Ecto neural progenitor cell (in vitro differentiated cells): Measurements from ENCODE around the gene HYAL3.
"Not testable (repeated sequence)": the region's sequence is repeated elsewhere in the genome, so short reads cannot be mapped to it uniquely, and the experiment has no call there.

Experiments used
- DNase-seq: peaks from one replicate; pipeline ENCODE4 v3.0.0-alpha.2; 2018; ENCODE audit warnings: low spot score

HYAL3 gene

DNA sequence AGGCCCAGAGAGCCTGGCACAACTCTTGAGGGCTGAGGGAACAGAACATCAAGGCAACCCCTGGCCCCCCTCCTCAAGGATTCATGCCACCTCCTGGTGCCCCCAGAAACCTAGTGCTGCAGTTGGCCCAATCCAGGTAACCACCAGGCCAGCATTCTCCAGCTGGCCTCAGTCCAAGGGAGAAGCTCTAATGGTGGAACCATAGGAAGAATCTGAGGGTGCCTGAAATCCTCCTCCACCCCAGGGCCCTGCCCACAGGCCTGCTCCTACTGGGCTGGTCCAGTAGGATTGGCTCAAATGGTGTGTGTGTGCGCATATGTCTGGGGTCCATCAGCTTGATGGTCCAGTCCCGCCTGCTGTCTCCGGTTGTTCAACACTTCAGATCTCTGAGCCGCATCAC, 15.6 kb upstream of the HYAL3 start:
- DNase-seq = no peak

DNA sequence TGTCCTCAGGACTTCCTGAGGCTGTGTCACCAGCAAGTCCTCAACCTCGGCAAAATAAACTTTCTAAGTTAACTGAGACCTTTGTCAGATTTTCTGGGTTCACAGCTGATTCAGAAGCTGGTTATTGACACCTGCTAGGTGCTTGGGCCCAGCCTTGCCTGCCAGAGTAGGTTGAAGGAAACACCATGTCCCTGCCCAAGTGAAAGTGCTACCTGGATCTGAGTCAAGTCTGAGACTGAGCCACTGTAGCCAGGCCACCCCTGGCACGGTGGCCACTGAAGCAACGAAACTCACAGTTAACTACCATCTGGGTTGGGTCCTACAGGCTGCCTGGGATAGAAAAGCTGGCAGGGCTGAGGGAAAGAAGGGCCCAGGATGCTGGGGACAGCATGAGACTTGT, 15.1 kb upstream of the HYAL3 start:
- no peak for DNase-seq

DNA sequence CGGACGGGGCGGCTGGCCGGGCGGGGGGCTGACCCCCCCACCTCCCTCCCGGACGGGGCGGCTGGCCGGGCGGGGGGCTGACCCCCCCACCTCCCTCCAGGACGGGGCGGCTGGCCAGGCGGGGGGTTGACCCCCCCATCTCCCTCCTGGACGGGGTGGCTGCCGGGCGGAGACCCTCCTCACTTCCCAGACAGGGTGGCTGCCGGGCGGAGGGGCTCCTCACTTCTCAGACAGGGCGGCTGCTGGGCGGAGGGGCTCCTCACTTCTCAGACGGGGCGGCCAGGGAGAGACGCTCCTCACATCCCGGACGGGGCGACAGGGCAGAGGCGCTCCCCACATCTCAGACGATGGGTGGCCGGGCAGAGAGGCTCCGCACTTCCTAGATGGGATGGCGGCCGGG, 12.8 kb upstream of the HYAL3 start:
- not testable (repeated sequence) for DNase-seq

DNA sequence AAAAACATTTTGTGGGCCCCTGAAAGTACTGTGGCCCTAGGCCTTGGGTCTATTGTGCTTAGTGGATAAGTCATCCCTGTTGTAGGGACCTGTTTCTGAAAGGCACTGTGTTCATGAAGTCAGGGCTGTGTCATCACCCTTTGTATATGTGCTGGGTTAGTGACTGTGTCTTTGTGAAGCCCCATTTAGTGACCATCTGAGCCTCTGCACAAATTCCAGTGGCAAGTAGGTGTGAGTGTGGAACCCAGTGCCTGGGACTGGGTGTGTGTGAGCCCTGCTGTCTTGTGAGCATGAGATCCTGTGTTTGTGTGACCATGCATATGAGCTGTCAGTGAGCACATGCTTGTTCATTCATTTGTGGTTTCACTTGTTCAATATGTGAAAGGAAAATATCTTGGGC, 5.4 kb upstream of the HYAL3 start:
- DNase-seq = no peak

DNA sequence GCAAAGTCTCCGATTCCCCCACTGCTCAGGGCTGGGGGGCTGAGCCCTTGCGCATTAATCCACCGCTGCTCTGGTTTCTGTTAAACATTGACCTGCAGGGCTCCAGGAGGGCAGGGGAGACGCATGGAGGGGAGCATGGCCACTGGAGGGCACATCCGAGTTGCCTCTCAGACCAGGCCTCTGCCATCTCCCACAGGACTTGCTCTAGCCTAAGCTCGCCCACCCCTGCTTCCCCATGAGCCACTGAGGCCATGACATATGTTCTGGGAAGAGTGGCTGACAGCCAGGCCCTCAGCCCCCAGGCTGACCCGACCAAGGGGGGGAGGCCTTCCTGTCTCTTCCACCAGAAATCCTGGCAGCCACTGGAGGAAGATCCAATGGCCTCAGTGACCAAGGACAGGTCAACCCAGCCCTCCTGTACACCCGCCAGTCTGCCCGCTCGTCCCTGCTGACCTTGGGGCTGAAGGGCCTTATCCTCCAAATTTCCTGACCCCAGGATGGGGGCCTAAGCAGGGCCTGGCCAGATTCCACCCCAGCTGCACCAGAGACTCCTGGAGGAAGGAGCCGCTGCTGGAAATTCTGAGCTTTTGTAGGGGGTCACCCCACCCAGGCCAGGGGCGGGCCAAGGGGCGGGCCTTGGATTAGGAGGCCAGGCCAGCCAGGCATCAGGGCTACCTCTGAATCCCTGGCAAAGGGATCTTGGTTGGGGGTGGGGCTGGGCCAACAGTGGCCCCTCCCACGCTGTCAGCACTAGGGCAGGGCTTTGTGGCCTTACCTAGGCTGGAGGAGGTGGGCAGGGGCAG, 4.0 kb upstream of the HYAL3 start, which contains the start of gene HYAL1:
TSS of gene HYAL1 (minus strand) at position 562 of the 803 bp plus-strand sequence. CDS start 618 bp downstream, outside the sequence.
- DNase-seq = peak; percentile 67

DNA sequence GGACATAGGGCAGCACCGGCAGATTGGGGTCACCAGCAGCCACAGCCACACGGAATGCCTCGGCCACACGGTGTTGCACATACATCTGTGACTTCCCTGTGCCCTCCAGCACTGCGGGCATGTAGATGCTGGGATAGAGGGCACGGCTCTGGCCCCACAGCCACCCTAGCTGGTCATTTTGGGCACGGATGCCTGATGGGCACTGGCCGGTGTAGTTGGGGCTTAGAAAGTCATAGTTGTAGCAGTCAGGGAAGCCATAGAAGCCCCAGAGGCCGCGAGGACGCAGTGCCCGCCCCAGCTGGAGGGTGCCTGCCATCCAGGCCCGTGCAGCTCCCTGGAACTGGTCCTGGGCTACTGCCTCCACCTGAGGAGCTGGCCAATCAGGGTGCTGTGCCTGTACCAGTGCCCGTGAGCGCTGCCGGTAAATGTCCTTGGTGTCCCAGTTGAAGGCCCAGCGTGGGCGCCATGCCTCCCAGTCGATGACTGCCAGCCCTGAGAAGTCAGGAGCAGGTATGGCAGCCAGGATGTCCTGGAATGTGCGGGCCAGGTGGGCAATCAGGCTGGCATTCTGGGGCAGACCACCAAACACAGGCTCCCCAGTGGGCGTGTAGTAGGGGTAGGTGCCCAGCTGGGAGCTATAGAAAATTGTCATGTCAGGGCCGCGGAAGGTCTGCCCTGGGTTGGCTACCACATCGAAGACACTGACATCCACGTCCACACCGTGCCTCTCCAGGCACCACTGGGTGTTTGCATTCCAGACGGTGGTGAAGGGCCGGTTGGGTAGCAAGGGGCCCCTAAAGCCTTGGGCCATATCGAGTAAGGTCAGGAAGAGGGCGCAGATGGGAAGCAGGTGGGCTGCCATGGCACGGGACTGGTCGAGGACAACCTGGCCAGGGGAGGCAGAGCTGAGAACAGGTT, 3.1 kb upstream of the HYAL3 start:
- DNase-seq = peak; percentile 45

DNA sequence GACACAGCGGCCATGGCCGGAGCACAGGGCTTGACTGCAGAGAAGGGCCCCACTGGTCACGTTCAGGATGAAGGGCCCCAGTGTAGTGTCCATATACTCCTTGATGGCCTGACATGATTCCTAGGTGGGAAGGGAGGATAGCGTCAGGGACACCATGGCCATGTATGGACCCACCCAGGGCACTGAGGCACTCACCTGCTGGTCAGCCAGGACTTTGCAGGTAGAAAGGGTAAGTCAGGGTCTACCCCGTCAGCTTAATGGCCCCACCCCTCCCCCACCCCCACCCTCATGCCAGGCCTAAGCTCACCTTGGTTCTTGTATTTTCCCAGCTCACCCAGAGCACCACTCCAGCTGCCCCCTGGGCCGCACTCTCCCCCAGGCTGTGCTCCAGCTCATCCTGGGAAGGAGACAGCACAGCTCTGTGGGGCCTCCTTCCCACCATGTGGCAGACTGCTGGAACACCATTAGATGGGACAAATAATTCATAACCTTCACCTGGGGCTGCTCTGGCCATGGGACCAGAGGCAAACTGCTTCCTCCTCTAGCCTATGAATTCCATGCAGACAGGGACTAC, 1.6 kb upstream of the HYAL3 start:
- DNase-seq = peak; percentile 53

DNA sequence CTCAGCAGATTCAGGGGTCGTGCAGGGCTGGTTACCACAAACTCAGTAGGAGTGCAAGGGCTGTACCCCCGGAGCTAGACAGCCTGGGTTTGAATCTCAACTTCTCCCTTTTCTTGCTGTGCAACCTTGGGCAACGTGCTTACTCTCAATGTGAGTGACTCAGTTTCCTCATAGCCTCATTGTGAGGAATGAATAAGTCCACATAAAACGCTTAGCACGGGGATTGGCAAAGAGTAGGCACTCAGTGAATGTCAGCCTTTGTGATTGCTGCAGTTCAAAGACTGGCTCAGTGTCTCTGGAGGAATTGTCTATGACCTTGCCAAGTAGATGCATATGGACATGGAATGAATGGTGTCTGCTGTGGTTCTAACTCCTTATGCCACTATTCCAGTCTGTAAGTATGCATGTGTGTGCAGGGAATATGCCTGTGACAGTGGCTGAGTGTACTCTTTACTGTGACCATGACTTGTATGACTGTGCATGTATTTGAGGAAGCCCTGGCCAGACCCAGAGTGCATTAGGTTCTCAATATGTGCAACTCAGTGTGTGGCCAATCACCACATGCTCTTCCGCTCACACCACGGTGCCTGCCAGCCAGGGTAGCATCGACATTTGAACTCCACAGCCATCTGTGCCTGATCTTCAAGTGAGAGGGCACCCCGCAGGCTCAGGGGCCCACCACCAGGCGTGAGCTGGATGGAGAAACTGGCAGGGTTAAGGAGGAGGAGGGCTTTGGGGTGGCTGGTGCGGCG, 900 bp upstream of the HYAL3 start:
- no peak for DNase-seq

DNA sequence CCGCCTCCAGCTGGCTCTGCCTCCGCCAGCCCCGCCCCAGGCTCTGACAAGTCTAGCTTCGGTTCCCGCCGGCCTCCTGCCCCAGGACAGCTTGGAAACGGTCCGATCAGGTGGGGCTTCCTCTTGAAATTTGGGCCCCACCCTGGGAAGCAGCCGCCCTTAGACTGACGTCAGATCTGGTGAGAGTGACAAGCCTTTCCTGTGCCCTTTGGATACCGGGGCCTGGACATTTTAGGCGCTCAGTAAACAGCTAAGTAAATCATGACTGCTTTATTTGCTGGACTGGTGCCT, 378 bp upstream of the HYAL3 start:
- DNase-seq = no peak

DNA sequence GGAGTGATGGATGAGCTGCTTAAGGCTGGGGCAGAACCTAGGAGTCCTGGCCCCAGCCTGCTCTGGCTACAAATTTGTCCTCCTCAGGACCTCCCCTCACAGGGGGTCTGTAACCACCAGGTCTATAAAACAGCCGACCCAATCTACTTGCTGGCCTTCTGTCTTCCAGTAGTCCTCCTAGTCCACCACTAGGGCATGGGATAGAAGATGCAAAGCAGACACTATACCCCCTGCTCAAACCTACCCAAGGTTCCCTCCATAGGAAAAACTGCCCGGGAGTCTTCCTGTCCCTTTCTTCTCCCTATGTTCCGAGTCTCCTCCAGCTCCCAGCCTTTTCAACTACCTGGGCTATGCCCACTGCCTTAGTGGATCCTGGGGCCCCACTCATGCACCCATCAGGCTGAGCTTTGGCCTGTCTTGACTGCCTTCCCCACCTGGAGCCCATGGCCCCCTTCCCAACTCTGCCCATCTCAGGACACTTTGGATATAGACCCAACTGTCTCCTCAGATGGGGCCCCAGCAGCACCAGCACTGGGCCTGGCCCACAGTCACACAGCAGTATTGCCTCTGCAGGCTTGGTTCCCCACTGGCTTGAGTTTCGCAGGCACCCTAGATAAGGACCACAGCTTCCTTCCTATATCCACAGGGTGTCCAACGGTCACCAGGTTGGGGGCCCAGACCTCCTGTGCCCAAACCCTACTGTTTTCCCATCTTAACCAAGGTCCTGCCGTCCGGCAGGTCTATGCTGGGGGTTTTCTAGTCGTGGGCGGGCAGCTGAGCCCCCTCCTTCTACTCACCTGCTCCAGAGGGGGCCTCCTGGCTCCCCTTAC, 1.1 kb downstream of the HYAL3 start:
- DNase-seq = no peak

DNA sequence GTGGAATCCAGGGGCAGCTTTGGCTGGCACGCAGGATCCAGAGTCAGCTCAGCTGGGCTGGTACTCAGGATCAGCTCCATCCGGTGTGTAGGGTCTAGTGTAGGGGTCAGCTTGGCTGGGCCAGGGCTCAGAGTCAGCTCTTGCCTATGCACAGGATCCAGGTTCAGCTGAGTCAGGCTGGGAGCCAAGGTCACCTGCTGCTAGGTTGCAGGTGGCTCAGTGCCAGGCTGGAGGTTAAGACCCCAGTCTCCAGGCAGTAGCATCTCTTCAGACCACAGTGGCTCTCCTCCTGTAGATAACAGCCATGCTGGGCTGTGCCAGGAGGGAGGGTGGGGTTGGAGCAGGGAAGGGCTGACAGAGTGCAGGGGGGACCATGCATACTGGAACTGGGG, 1.8 kb downstream of the HYAL3 start:
- no peak for DNase-seq

DNA sequence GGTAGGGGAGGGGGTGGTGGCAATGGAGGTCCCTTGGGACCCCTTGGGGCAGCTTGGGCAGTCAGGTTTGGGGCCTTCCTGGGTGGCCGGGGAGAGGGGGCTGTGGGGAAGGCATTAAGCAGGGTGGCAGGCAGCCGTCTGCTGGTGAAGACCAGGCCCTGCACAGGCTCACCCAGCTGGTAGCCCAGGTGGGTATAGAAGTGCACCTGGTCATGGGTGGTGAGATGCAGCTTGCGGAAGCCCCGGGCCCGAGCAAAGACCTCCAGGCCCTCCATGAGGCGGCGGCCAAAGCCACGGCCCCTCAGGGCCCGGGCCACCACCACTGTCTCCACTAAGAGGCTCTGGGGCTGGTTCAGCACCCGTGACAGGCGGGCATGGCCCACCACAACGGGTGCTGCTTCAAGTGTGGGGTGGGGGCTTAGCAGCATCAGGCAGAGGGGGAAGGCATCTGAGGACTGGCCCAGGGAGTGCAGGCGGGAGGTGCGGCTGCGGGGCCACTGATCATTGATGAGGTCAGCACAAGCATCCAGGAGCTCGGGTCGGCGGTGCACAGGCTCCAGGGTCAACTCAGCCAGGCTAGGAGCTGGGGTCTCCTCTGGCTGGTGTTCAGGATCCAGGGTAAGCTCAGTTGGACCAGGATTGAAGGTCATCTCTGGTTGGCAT, 2.4 kb downstream of the HYAL3 start:
- DNase-seq = peak; percentile 45

DNA sequence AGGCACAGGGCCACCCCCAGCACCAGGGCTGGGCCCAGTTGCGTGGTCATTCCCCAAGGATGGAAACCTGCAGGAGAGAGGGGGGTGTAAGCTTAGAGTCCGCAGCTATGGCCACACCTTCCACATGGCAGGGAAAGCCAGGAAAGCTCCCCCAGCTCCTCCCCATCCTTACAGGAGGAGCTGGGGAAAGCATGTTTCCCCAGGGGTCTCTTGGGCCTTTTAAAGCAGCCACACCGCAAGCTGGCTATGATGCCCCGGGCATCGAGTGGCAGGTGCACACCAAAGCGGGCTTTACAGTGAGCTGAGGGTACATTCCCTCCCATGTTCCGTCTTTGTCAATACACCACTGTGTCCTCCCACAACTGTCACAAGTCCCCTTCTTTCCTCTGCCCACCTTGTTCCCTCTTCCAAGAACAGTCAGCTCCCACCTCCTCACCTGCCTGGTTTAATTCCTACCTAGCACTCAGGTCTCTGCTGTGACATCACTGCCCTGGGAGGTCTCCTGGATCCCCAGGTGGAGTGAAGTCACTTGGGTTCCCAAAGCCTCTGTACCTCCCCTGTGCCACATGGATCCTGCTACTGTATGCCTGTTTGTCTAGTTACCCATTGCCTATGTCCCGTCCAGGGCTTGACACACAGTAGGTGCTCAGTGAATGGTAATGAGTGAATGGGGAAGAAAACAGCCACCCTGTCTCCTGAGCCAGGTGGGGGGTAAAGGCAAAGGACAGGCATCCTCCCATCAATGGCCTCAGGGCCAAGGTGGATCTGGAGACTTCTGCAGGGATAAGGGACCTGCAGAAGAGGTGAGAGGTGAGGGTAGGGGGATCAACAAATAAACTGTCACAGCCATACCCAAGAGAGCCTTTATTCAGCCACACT, 3.4 kb downstream of the HYAL3 start:
- DNase-seq = peak; percentile 37

DNA sequence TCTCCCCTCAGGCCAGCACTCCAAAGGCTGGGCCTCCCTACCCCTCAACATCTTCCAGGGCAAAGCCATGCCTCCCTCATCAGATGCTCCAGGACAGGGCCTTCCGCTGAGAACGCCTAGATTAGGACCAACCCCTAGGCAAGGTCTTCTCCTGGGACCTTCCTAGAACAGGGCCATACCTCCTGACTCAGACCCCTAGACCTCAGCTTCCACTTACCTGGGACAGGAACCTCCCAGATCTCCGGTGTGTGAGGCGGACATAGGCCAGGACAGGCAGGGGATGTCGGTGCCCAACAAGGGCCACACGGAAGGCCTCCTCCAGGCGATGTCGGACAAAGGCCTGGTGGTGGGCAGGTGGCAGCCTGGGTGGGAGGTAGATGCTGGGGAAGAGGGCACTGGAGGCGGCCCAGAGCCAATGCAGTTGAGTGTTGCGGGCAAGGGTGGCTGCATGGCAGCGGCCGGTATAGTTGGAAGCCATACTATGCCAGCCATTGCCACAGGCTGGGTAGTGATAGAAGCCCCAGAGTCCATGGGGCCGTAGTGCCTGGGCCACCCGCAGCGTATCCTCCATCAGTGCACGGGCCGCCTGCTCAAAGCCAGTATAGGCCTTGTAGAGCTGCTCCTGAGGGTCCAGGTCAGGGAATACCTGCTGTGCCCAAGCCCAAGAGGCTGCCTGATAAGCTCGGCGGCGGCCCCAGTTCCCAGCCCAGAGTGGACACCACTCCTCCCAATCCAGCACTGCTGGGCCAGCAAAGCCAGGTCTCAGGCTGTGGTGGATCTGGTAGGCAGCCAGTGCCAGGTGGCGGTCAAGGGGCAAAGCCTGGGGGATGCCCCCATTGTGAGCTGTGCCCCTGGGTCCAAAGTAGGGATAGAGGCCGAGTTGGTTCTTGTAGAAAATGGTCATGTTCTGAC, 4.5 kb downstream of the HYAL3 start:
- peak; percentile 41 for DNase-seq

DNA sequence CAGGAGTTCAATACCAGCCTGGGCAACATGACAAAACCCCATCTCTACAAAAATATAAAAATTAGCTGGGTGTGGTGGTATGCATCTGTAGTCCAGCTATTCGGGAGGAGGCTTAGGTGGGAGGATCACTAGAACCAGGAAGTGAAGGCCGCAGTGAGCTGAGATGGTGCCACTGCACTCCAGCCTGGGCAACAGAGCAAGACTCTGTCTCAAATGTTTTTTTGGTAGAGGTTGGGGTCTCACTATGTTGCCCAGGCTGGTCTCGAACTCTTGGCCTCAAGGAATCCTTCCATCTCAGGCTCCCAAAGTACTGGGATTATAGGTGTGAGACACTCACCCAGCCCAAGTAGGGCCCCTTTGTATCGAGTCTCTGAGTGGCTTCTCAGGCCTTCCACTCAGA, 5.1 kb downstream of the HYAL3 start:
- DNase-seq = no peak

DNA sequence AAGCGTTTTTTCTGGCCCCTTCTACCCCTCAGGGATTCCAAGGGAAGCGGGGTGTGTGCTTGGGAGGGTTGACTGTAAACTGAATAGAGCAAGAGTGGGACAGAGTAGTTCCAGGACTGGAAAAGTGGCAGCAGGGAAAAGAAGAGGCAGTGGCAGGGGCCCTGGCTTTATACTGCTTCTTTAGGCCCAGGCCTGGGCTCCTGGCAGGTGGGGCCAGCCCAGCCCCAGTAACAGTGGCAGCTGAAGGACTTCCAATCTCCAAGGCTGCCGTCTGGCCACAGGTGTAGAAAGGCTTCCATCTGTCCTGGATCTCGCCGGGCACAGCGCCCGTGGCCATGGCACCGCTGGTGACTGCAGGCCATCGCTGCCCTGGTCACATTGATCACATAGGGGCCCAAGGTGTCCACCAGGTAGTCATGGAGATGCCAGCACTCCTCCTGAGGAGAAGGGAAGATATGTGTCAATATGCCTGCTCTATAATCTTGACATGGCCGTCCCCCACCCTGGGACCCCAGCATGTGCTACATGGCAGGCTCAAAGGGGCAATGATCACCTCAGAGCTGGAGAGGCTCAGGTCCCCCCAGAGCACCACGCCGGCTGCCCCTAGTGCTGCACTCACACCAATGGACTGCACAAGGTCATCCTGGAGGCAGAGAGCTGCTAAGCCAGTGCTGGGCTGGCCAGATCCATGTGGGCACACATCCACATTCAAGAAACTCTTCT, 6.0 kb downstream of the HYAL3 start:
- peak; percentile 50 for DNase-seq

DNA sequence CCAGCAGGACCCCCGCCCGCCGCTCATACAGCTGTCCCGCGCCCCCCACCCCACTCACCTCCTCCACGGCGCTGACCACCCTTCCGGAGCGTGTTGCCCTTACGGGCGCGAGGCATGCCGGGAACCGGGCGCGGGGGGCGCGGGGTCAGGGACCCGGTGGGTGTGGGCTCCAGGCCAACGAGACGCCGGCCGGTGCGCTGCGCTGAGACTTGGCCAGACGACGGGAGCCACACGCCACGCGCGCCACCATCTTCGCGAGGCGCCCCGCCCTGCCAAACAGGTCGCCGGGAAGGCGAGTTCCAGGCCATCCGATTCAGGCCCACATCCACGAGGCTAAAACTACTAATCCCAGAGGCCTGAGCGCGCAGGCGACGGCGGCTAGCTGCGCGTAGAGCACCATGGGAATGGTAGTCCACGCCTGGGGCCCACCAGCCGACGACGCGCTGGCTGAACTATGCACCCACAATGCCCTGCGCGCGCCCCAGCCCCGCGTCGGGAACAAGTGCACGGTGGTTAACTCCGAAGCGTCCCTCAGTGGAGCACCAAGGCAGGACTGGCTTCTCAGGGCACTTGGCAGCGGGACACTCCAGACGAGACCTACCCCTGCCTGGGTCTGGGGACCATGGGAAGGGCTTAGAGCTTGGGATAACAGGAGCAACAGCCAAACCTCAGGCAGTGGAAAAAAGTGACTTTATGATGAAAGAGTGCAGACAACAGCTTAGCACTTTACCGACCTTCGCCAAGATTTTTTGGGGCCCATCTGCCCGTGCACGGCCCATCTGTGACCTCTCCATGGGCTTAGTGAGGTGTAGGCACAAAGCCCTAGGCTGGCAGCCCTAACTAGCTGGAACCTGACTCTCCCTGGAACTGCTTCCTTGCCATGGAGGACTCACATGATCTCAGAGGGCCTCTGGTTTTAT, 6.8 kb downstream of the HYAL3 start, which contains the start of gene IFRD2:
TSS of gene IFRD2 (minus strand) at position 271 of the 920 bp plus-strand sequence. CDS start at position 116, 155 bp downstream.
- DNase-seq = peak; percentile 97
